ENCODE measurements around the gene GALM. TPM values are rescaled to one million over a fixed set of nuclear protein-coding genes. Genes with fewer than 3 reads are reported as not detected.
A peak's percentile ranks its signal among the peaks of the same experiment; 100 is the strongest.
"Not testable (repeated sequence)": the region's sequence is repeated elsewhere in the genome, so short reads cannot be mapped to it uniquely, and the experiment has no call there.

The GALM gene
- total RNA-seq, 4 donors from 2014 or later = 6.2 to 104 (median 14.8) TPM

GRCh38 chr2:38713338-38713737 is 47.4 kb downstream of the GALM start:
- no peak for DNase-seq
- H3K9me3 ChIP-seq = no peaks in the 10 kb centered on the region
- H3K36me3 ChIP-seq = no peaks in the 10 kb centered on the region
- H3K27ac ChIP-seq = no peak overlapping the region
- no peaks in the 10 kb centered on the region for H3K27me3 ChIP-seq
- H3K4me3 ChIP-seq = no peak overlapping the region
- H3K4me1 ChIP-seq = no peaks in the 10 kb centered on the region
- TF ChIP-seq, protein P1, sequence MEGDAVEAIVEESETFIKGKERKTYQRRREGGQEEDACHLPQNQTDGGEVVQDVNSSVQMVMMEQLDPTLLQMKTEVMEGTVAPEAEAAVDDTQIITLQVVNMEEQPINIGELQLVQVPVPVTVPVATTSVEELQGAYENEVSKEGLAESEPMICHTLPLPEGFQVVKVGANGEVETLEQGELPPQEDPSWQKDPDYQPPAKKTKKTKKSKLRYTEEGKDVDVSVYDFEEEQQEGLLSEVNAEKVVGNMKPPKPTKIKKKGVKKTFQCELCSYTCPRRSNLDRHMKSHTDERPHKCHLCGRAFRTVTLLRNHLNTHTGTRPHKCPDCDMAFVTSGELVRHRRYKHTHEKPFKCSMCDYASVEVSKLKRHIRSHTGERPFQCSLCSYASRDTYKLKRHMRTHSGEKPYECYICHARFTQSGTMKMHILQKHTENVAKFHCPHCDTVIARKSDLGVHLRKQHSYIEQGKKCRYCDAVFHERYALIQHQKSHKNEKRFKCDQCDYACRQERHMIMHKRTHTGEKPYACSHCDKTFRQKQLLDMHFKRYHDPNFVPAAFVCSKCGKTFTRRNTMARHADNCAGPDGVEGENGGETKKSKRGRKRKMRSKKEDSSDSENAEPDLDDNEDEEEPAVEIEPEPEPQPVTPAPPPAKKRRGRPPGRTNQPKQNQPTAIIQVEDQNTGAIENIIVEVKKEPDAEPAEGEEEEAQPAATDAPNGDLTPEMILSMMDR (IDR thresholded peaks at IDR 0.05) = no peak
- no peak for TF ChIP-seq POLR2A (IDR thresholded peaks at IDR 0.05)
- intact Hi-C loops (cut with DNase I; ENCODE audit: low total_unique reads) = no loop called here

GRCh38 chr2:38714941-38715340 is 49.0 kb downstream of the GALM start:
- H3K27ac ChIP-seq; intact Hi-C loops (cut with DNase I; ENCODE audit: low total_unique reads): not testable (repeated sequence)

GRCh38 chr2:38716185-38716584 is 50.3 kb downstream of the GALM start:
- H3K27me3 ChIP-seq = no peaks in the 10 kb centered on the region
- intact Hi-C loops (cut with DNase I; ENCODE audit: low total_unique reads) = no loop called here
- peaks cover 3 to 7% of the 10 kb centered on the region in 2 donors for H3K4me1 ChIP-seq
- H3K4me3 ChIP-seq = no peak overlapping the region
- TF ChIP-seq, protein P1 (IDR thresholded peaks at IDR 0.05) = no peak
- no peak for TF ChIP-seq POLR2A (IDR thresholded peaks at IDR 0.05)
- no peak overlapping the region for H3K27ac ChIP-seq
- H3K9me3 ChIP-seq = no peaks in the 10 kb centered on the region
- no peaks in the 10 kb centered on the region for H3K36me3 ChIP-seq
- DNase-seq = no peak

More at GRCh38 chr2:38714941-38715340, 49.0 kb downstream of the GALM start:
- DNase-seq, H3K4me1 ChIP-seq, H3K27me3 ChIP-seq, H3K36me3 ChIP-seq, H3K4me3 ChIP-seq, H3K9me3 ChIP-seq: not testable (repeated sequence)

GRCh38 chr2:38718601-38719000 is 52.7 kb downstream of the GALM start:
- TF ChIP-seq, protein P1 (IDR thresholded peaks at IDR 0.05) = no peak
- no peak for TF ChIP-seq POLR2A (IDR thresholded peaks at IDR 0.05)
- Histone ChIP-seq H3K27me3 (no peaks in the 10 kb centered on the region), H3K27ac (no peak overlapping the region), H3K9me3 (no peaks in the 10 kb centered on the region), H3K4me3 (no peak overlapping the region), H3K4me1 (peaks cover 3 to 7% of the 10 kb centered on the region in 2 donors), H3K36me3 (no peaks in the 10 kb centered on the region)
- DNase-seq = no peak
- intact Hi-C loops (cut with DNase I; ENCODE audit: low total_unique reads) = no loop called here

DNA sequence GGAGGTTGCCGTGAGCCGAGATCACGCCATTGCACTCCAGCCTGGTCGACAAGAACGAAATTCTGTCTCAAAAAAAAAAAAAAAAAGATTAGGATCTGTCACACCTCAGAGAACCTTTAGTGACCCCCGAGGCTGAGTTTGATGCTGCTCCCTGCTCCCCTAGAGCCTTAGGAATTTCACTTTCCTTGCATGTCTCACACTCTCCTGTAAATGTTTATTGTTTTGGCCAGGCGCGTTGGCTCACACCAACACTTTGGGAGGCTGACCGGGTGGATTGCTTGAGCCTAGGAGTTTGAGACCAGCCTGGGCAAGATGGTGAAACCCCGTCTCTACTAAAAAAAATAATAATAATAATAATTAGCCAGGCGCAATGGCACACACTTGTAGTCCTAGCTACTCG is 53.8 kb downstream of the GALM start:
- TF ChIP-seq POLR2A (IDR thresholded peaks at IDR 0.05) = no peak
- TF ChIP-seq, protein P1 (IDR thresholded peaks at IDR 0.05) = no peak
- Histone ChIP-seq H3K27ac (peak overlapping the region; percentile 28 to 65), H3K27me3 (no peaks in the 10 kb centered on the region), H3K4me1 (peaks cover 3 to 7% of the 10 kb centered on the region in 2 donors), H3K9me3 (no peaks in the 10 kb centered on the region), H3K4me3 (no peak overlapping the region), H3K36me3 (no peaks in the 10 kb centered on the region)
- intact Hi-C loops (cut with DNase I; ENCODE audit: low total_unique reads) = loop anchor here (10.0 kb wide), 1 partner anchor 115 kb away; the partner anchor contains the start of gene HNRNPLL
- no peak for DNase-seq

Data from uterus (tissue), 4 donors.